Measurements from ENCODE around the gene BDH1. TPM values are rescaled to one million over a fixed set of nuclear protein-coding genes. Genes with fewer than 3 reads are reported as not detected.

BDH1 gene
- polyA plus RNA-seq, 1 donor from 2014 or later: 12.9 TPM

- TF ChIP-seq MXI1 (conservative IDR thresholded peaks at IDR 0.05; ENCODE audit: poor library complexity, severe bottlenecking) (no peak), EZH2 (IDR thresholded peaks at IDR 0.05; ENCODE audit: borderline replicate concordance, insufficient read depth, low read length, poor library complexity, severe bottlenecking) (no peak), EP300 (conservative IDR thresholded peaks at IDR 0.05; ENCODE audit: poor library complexity, severe bottlenecking) (no peak)
These were observed 60.3 kb downstream of the BDH1 start (continued) for GRCh38 chr3:197495499-197495898.

GRCh38 chr3:197495059-197495455, 60.7 kb downstream of the BDH1 start:
- no peaks in the 10 kb centered on the region for H3K36me3 ChIP-seq (ENCODE audit: insufficient read depth, low read length)
- no peak overlapping the region for H2AFZ ChIP-seq (ENCODE audit: low read depth, low read length)
- no peaks in the 10 kb centered on the region for H3K9me2 ChIP-seq (ENCODE audit: insufficient read depth, low read length)
- H3F3A ChIP-seq (ENCODE audit: insufficient read depth, low read length, poor library complexity, severe bottlenecking): no peaks in the 10 kb centered on the region
- no peak overlapping the region for H3K27ac ChIP-seq (ENCODE audit: low read length)
- H3K9me3 ChIP-seq (ENCODE audit: low read length): no peaks in the 10 kb centered on the region
- H3K9ac ChIP-seq (ENCODE audit: low read length): no peak overlapping the region
- TF ChIP-seq, protein P1, sequence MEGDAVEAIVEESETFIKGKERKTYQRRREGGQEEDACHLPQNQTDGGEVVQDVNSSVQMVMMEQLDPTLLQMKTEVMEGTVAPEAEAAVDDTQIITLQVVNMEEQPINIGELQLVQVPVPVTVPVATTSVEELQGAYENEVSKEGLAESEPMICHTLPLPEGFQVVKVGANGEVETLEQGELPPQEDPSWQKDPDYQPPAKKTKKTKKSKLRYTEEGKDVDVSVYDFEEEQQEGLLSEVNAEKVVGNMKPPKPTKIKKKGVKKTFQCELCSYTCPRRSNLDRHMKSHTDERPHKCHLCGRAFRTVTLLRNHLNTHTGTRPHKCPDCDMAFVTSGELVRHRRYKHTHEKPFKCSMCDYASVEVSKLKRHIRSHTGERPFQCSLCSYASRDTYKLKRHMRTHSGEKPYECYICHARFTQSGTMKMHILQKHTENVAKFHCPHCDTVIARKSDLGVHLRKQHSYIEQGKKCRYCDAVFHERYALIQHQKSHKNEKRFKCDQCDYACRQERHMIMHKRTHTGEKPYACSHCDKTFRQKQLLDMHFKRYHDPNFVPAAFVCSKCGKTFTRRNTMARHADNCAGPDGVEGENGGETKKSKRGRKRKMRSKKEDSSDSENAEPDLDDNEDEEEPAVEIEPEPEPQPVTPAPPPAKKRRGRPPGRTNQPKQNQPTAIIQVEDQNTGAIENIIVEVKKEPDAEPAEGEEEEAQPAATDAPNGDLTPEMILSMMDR (IDR thresholded peaks at IDR 0.05; ENCODE audit: poor library complexity, severe bottlenecking): no peak
- TF ChIP-seq, protein P2, sequence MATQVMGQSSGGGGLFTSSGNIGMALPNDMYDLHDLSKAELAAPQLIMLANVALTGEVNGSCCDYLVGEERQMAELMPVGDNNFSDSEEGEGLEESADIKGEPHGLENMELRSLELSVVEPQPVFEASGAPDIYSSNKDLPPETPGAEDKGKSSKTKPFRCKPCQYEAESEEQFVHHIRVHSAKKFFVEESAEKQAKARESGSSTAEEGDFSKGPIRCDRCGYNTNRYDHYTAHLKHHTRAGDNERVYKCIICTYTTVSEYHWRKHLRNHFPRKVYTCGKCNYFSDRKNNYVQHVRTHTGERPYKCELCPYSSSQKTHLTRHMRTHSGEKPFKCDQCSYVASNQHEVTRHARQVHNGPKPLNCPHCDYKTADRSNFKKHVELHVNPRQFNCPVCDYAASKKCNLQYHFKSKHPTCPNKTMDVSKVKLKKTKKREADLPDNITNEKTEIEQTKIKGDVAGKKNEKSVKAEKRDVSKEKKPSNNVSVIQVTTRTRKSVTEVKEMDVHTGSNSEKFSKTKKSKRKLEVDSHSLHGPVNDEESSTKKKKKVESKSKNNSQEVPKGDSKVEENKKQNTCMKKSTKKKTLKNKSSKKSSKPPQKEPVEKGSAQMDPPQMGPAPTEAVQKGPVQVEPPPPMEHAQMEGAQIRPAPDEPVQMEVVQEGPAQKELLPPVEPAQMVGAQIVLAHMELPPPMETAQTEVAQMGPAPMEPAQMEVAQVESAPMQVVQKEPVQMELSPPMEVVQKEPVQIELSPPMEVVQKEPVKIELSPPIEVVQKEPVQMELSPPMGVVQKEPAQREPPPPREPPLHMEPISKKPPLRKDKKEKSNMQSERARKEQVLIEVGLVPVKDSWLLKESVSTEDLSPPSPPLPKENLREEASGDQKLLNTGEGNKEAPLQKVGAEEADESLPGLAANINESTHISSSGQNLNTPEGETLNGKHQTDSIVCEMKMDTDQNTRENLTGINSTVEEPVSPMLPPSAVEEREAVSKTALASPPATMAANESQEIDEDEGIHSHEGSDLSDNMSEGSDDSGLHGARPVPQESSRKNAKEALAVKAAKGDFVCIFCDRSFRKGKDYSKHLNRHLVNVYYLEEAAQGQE (IDR thresholded peaks at IDR 0.05; ENCODE audit: borderline replicate concordance): no peak
- no peak for TF ChIP-seq SMC3 (conservative IDR thresholded peaks at IDR 0.05; ENCODE audit: poor library complexity)
- TF ChIP-seq TAF1 (IDR thresholded peaks at IDR 0.05; ENCODE audit: low read depth): no peak
- no peak for TF ChIP-seq POLR2AphosphoS5 (IDR thresholded peaks at IDR 0.05)
- TF ChIP-seq RAD21 (conservative IDR thresholded peaks at IDR 0.05): no peak
- no peak for TF ChIP-seq EP300 (conservative IDR thresholded peaks at IDR 0.05; ENCODE audit: poor library complexity, severe bottlenecking)
- TF ChIP-seq EZH2 (IDR thresholded peaks at IDR 0.05; ENCODE audit: borderline replicate concordance, insufficient read depth, low read length, poor library complexity, severe bottlenecking): no peak
- TF ChIP-seq MXI1 (conservative IDR thresholded peaks at IDR 0.05; ENCODE audit: poor library complexity, severe bottlenecking): no peak
- H3K27me3 ChIP-seq (ENCODE audit: insufficient read depth, low read depth, low read length): no peaks in the 10 kb centered on the region
- no peak overlapping the region for H3K4me2 ChIP-seq (ENCODE audit: low read length)
- no peaks in the 10 kb centered on the region for H3K79me2 ChIP-seq (replicated peaks; ENCODE audit: insufficient read depth, low read length)
- no peaks in the 10 kb centered on the region for H4K20me1 ChIP-seq (ENCODE audit: insufficient read depth)
- H3K4me3 ChIP-seq (ENCODE audit: low read length): no peak overlapping the region

DNA sequence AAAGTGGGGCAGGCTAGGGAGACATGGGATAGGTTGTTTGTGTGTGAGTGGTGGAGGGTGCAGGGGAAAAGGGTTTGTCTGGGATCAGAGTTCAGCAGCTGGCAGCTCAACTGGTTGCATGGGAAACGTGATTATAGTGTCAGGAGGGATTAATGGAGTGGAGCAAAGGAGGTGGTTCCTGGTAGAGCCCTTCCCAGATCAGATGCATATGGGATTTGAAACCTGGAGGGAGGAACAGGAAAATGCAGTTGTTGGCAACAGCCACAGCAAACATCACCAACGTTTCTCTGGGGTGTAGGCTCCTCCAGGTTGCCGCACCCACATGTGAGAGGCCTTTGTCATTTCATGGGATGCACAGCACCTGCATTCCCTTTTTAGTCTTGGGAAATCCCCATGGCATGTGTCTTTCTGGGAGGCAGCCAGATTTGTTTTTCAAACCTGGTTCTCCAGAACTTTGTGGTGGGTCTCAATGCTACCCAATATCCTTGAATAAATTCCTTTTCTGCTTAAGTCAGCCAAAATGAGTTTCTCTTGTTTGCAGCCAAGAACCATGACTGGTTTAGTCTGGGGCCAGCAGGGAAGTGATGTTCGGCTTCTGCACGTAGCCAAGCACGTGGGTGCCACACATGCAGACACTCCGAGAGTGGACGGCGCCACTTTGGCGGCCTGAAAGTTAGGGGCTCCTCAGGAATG, 61.3 kb downstream of the BDH1 start:
- no peak overlapping the region for H3K4me2 ChIP-seq (ENCODE audit: low read length)
- H3K79me2 ChIP-seq (replicated peaks; ENCODE audit: insufficient read depth, low read length): no peaks in the 10 kb centered on the region
- TF ChIP-seq, protein P1 (IDR thresholded peaks at IDR 0.05; ENCODE audit: poor library complexity, severe bottlenecking): no peak
- TF ChIP-seq TAF1 (IDR thresholded peaks at IDR 0.05; ENCODE audit: low read depth) (no peak), POLR2AphosphoS5 (IDR thresholded peaks at IDR 0.05) (no peak), SMC3 (conservative IDR thresholded peaks at IDR 0.05; ENCODE audit: poor library complexity) (no peak), MXI1 (conservative IDR thresholded peaks at IDR 0.05; ENCODE audit: poor library complexity, severe bottlenecking) (no peak)
- H3K4me3 ChIP-seq (ENCODE audit: low read length): no peak overlapping the region
- H3K9me3 ChIP-seq (ENCODE audit: low read length): no peaks in the 10 kb centered on the region
- H3K9me2 ChIP-seq (ENCODE audit: insufficient read depth, low read length): no peaks in the 10 kb centered on the region
- H3K36me3 ChIP-seq (ENCODE audit: insufficient read depth, low read length): no peaks in the 10 kb centered on the region
- H2AFZ ChIP-seq (ENCODE audit: low read depth, low read length): no peak overlapping the region
- H3K27me3 ChIP-seq (ENCODE audit: insufficient read depth, low read depth, low read length): no peaks in the 10 kb centered on the region
- no peak overlapping the region for H3K9ac ChIP-seq (ENCODE audit: low read length)
- no peaks in the 10 kb centered on the region for H3F3A ChIP-seq (ENCODE audit: insufficient read depth, low read length, poor library complexity, severe bottlenecking)
- H4K20me1 ChIP-seq (ENCODE audit: insufficient read depth): no peaks in the 10 kb centered on the region
- no peak overlapping the region for H3K27ac ChIP-seq (ENCODE audit: low read length)
